Ectodermal cell (in vitro differentiated cells): Measurements from ENCODE around the gene TBXAS1.

Experiments
- H3K27ac ChIP-seq: 2 replicates; pipeline ENCODE4 v1.7.0; 2013; ENCODE audit warnings: mild to moderate bottlenecking, low read depth, low read length; ENCODE audit not compliant: insufficient read depth, poor library complexity, severe bottlenecking
- H3K27me3 ChIP-seq: 2 replicates; pipeline ENCODE4 v1.7.0; 2013; ENCODE audit warnings: mild to moderate bottlenecking, low read length; ENCODE audit not compliant: insufficient read depth, control insufficient read depth, poor library complexity, severe bottlenecking
- H3K36me3 ChIP-seq: one replicate; pipeline ENCODE4 v1.7.0; 2013; ENCODE audit warnings: low read length; ENCODE audit not compliant: control insufficient read depth, insufficient read depth
- H3K4me1 ChIP-seq: one replicate; pipeline ENCODE4 v1.7.0; 2013; ENCODE audit warnings: low read length; ENCODE audit not compliant: control insufficient read depth, insufficient read depth
- H3K4me3 ChIP-seq: 2 replicates; pipeline ENCODE4 v1.7.0; 2013; ENCODE audit warnings: low read depth, low read length, control low read depth; ENCODE audit not compliant: insufficient read depth
- H3K9me3 ChIP-seq: 2 replicates; pipeline ENCODE4 v1.7.0; 2013; ENCODE audit warnings: mild to moderate bottlenecking, low read length, moderate library complexity; ENCODE audit not compliant: control insufficient read depth
- WGBS, 2 experiments: methylation state at CpG; one replicate each; pipeline ENCODE4 v1.1.7; 2013; ENCODE audit warnings: missing lambda C conversion rate in 2 of 2; 5-methylcytosine and 5-hydroxymethylcytosine counted together

TBXAS1 gene

DNA sequence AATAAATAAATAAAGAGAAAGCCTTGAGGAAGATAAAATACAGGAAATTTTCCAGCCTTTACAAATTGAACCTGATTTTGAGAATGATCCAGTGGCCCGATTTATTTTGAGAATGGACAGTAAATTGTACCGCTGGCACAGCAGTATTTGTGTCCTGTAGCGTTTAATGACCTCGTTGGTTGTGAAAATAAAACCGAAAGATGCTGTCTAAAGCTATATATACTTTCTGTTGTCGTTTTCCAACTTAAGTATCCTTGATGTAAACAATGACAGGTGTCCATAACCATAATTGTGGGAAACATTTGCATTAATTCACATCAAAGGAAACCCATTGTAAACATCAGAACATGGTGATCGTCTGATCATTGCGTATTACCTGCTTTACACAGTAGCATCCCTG, 38.8 kb downstream of the TBXAS1 start:
- Histone ChIP-seq H3K27me3 (no peaks in the 10 kb centered on the region), H3K4me3 (no peak overlapping the region), H3K27ac (no peak overlapping the region), H3K9me3 (no peaks in the 10 kb centered on the region), H3K36me3 (no peaks in the 10 kb centered on the region), H3K4me1 (no peaks in the 10 kb centered on the region)
- WGBS, 2 experiments = 90 to 95% methylated on average over 8 of the region's 8 CpGs

- 96 to 98% methylated on average over 2 of the region's 2 CpGs for WGBS, 2 experiments
These were observed 40.8 kb downstream of the TBXAS1 start for GRCh38 chr7:139869886-139870285.

GRCh38 chr7:139870380-139870779, 41.3 kb downstream of the TBXAS1 start:
- H3K9me3 ChIP-seq = no peaks in the 10 kb centered on the region

More at GRCh38 chr7:139869886-139870285, 40.8 kb downstream of the TBXAS1 start:
- Histone ChIP-seq H3K36me3 (no peaks in the 10 kb centered on the region), H3K4me1 (no peaks in the 10 kb centered on the region), H3K9me3 (no peaks in the 10 kb centered on the region), H3K4me3 (no peak overlapping the region), H3K27me3 (no peaks in the 10 kb centered on the region), H3K27ac (no peak overlapping the region)

DNA sequence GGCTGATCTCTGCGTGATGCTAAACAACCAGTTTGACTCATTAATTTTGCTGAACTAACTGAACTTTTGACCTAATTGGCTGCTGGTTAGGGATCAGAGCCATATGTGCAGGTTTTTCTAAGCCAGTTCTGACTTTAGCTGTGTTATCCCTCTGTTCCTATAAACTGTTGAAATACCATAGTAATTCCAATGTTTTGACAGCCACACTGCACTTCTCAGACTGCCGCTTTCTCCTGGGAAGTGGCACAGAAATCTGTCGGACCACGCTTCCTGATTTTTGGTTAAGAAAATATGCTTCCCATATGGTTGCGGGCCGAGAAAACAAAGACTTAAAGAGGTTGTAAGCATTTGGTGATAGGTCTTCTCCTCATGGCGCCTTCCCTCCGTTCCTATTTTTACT, 42.3 kb downstream of the TBXAS1 start:
- Histone ChIP-seq H3K9me3 (no peaks in the 10 kb centered on the region), H3K4me3 (no peak overlapping the region), H3K36me3 (no peaks in the 10 kb centered on the region), H3K27ac (no peak overlapping the region), H3K27me3 (no peaks in the 10 kb centered on the region), H3K4me1 (no peaks in the 10 kb centered on the region)
- WGBS, 2 experiments = 95% methylated on average over 8 of the region's 8 CpGs

More at GRCh38 chr7:139870380-139870779, 41.3 kb downstream of the TBXAS1 start:
- Histone ChIP-seq H3K4me3 (no peak overlapping the region), H3K4me1 (no peaks in the 10 kb centered on the region), H3K36me3 (no peaks in the 10 kb centered on the region), H3K27ac (no peak overlapping the region), H3K27me3 (no peaks in the 10 kb centered on the region)
- WGBS, 2 experiments = 91 to 94% methylated on average over 7 of the region's 7 CpGs

DNA sequence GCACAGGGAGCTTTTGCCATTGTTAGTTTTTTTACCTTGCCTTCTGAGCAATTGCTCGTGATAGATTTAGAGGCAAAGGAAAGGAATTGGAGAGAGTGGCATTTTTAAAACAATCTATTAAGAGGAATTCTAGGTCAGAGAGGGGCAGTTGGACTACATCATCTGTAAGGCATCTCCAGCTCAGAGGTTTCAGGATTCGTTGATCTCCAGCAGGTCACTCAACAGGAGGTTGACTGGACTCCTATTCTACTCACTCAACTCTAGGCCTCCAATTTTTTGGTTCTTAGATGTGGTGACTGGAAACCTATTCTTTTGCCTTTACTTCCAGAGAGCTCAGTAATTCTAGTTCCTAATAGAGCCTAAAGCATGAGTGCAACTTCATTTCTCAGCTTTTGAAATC, 42.8 kb downstream of the TBXAS1 start:
- Histone ChIP-seq H3K9me3 (no peaks in the 10 kb centered on the region), H3K27me3 (no peaks in the 10 kb centered on the region), H3K4me3 (no peak overlapping the region), H3K36me3 (no peaks in the 10 kb centered on the region), H3K4me1 (no peaks in the 10 kb centered on the region), H3K27ac (no peak overlapping the region)
- WGBS, 2 experiments = 86 to 93% methylated on average over 2 of the region's 2 CpGs

DNA sequence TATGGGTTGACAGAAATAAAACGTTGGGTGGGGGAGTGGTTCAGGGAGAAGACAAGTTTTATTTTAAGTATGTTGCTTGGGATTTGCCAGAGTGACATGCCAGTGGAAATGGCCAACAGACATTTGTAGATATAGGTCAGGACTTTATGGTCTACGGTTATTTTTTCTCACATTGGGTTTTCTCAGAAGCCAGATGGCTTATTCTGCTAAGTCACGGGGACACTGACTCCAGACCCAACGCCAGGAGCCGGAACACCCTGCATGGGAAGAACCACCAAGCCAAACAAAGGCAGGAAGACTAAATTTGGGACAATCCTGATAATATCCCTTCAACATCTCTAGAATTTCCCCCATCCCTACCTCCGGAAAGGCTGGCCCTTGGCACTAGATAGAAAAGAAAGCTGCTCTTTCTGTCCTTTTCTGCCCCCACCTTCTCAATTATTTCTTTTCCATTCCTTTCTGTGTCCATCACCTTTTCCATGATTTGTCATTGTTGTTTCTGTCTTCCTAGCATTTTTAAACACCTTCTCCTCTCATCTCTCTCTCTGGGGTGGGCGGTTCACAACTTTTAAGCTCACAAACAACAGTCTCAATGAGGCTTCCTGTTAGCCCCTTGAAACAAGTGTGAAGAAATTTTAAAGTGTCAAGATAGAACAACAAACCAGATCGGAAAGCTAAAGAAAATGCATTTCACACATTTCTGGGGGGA, 44.7 kb downstream of the TBXAS1 start:
- 93 to 96% methylated on average over 8 of the region's 8 CpGs for WGBS, 2 experiments
- Histone ChIP-seq H3K9me3 (no peaks in the 10 kb centered on the region), H3K36me3 (no peaks in the 10 kb centered on the region), H3K27ac (no peak overlapping the region), H3K4me3 (no peak overlapping the region), H3K27me3 (no peaks in the 10 kb centered on the region), H3K4me1 (no peaks in the 10 kb centered on the region)

DNA sequence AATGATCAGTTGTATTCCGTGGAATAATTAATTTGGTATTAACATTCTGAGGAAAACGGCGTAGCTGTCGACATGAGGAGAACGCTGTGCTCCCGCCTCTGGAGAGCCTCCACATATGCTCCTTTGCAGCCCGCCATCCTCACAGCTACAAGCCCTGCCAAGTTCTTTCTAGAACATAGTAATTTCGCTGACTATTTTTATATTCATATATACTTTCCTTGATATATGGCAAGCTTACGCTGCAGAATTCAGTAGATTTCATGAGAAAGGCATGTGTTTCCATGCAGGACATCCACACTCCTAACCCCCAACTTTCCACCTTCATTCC, 45.2 kb downstream of the TBXAS1 start:
- 95 to 96% methylated on average over 9 of the region's 9 CpGs for WGBS, 2 experiments
- H3K4me1 ChIP-seq = no peaks in the 10 kb centered on the region
- no peaks in the 10 kb centered on the region for H3K36me3 ChIP-seq
- no peak overlapping the region for H3K4me3 ChIP-seq
- H3K9me3 ChIP-seq = no peaks in the 10 kb centered on the region
- H3K27me3 ChIP-seq = no peaks in the 10 kb centered on the region
- H3K27ac ChIP-seq = no peak overlapping the region

DNA sequence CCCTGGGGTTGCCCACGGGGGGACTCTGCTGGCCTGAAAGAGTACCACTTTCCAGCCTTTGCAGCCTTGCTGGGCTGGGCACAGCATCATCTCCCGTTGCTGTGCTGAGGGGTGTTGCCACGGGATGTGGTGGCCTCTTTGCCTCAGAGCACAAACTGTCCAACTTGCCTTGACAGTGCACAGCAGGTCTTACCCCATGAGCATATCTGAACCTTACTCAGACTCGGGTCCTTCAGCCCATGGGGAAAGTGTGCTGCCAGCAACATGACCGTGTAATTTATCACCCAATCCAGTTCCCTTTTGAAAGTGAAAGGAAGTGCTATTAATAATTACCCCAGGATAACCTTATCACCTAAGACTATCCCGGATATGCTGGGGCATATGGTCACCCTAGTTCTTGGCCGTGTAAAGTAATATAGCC, 46.8 kb downstream of the TBXAS1 start:
- Histone ChIP-seq H3K36me3 (no peaks in the 10 kb centered on the region), H3K4me1 (no peaks in the 10 kb centered on the region), H3K27ac (no peak overlapping the region), H3K27me3 (no peaks in the 10 kb centered on the region), H3K9me3 (no peaks in the 10 kb centered on the region), H3K4me3 (no peak overlapping the region)
- 93% methylated on average over 7 of the region's 7 CpGs for WGBS, 2 experiments

- WGBS, 2 experiments = 93 to 94% methylated on average over 8 of the region's 8 CpGs
- Histone ChIP-seq H3K27ac (no peak overlapping the region), H3K27me3 (no peaks in the 10 kb centered on the region), H3K4me1 (no peaks in the 10 kb centered on the region), H3K36me3 (no peaks in the 10 kb centered on the region), H3K4me3 (no peak overlapping the region), H3K9me3 (no peaks in the 10 kb centered on the region)
These were observed 47.7 kb downstream of the TBXAS1 start for GRCh38 chr7:139876622-139877283.

DNA sequence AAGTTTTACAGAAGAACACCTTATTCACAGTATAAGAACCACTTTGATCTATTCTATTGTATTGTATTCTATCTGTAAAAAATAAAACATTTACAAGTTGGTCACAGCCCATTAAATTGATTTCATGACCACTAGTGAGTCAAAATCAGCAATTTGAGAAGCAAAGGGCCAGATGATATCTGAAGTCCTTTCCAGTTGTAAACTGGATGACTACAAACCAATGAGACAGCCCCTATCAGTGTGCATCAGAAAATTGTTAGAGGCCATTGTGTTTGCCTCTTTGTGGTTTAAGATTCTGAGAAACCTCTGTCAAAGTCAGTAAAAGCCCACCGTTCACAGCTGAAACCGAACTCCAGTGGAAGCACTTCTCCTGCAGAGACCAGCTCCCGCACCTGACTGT, 54.8 kb downstream of the TBXAS1 start:
- Histone ChIP-seq H3K4me1 (no peaks in the 10 kb centered on the region), H3K4me3 (no peak overlapping the region), H3K27ac (no peak overlapping the region), H3K9me3 (no peaks in the 10 kb centered on the region), H3K27me3 (no peaks in the 10 kb centered on the region), H3K36me3 (no peaks in the 10 kb centered on the region)
- 93 to 94% methylated on average over 3 of the region's 3 CpGs for WGBS, 2 experiments
